OCI-LY7 (cell line): ENCODE measurements around the gene METTL1. TPM values are rescaled to one million over a fixed set of nuclear protein-coding genes. Genes with fewer than 3 reads are reported as not detected.

Experiments used
- BruUV-seq: library from RNA; stranded (reverse); fragments of 400-500 nt; replicated peaks from 2 replicates; lab custom pipeline; 2021; lab: Mats Ljungman, UMichigan
- CTCF ChIA-PET: fragments of 300-600 bp; sonication (Branson Sonifier 250); formaldehyde crosslinking; loops from one replicate; lab custom pipeline; 2022; ENCODE audit warnings: antibody characterized with exemption; ENCODE audit not compliant: unreplicated experiment; lab: Charles Lee
- POLR2A ChIA-PET: fragments of 300-600 bp; sonication (Branson Sonifier 250); formaldehyde crosslinking; loops from one replicate; lab custom pipeline; 2022; ENCODE audit warnings: antibody characterized with exemption; lab: Charles Lee
- DNase-seq: peaks from one replicate; pipeline ENCODE4 v3.0.0-alpha.2; 2015; ENCODE audit warnings: low spot score
- H2AFZ ChIP-seq: fragments of 200-600 bp; sonication (generic), shearing (Covaris generic); 2 replicates; pipeline ENCODE4 v1.6.1; 2014; ENCODE audit warnings: mild to moderate bottlenecking, antibody characterized with exemption, low read length, moderate library complexity
- H3K27ac ChIP-seq: fragments of 200-600 bp; sonication (generic); 2 replicates; pipeline ENCODE4 v1.5.1; 2014; ENCODE audit warnings: mixed run types, low read depth, mild to moderate bottlenecking, moderate library complexity, low read length, inconsistent platforms; ENCODE audit not compliant: poor library complexity, severe bottlenecking
- H3K36me3 ChIP-seq: fragments of 200-600 bp; sonication (generic); 2 replicates; pipeline ENCODE4 v1.6.1; 2014; ENCODE audit warnings: mild to moderate bottlenecking, antibody characterized with exemption, low read length, moderate library complexity, mixed read lengths; ENCODE audit not compliant: insufficient read depth
- H3K4me1 ChIP-seq: fragments of 200-600 bp; sonication (generic); 2 replicates; pipeline ENCODE4 v1.5.1; 2014; ENCODE audit warnings: mild to moderate bottlenecking, low read length; ENCODE audit not compliant: insufficient read depth, poor library complexity, severe bottlenecking
- H3K4me2 ChIP-seq: fragments of 200-600 bp; sonication (generic); 2 replicates; pipeline ENCODE4 v1.6.1; 2014; ENCODE audit warnings: mild to moderate bottlenecking, low read length
- H3K4me3 ChIP-seq: fragments of 200-600 bp; sonication (generic); 2 replicates; pipeline ENCODE4 v1.5.1; 2014; ENCODE audit warnings: mild to moderate bottlenecking, low read depth, low read length; ENCODE audit not compliant: poor library complexity, severe bottlenecking
- H3K79me2 ChIP-seq: fragments of 200-600 bp; sonication (generic); 2 replicates; pipeline ENCODE4 v1.6.1; 2016; ENCODE audit warnings: low read depth, mild to moderate bottlenecking, low read length, moderate library complexity, mixed read lengths; ENCODE audit not compliant: insufficient read depth
- H3K9me2 ChIP-seq: fragments of 200-600 bp; sonication (generic); 2 replicates; pipeline ENCODE4 v1.6.1; 2016; ENCODE audit warnings: mild to moderate bottlenecking, low read length, mixed read lengths; ENCODE audit not compliant: insufficient read depth
- H3K9me3 ChIP-seq: fragments of 200-600 bp; sonication (generic); 2 replicates; pipeline ENCODE4 v1.6.1; 2014; ENCODE audit warnings: mild to moderate bottlenecking, mixed run types, low read length, mixed read lengths
- H4K20me1 ChIP-seq: fragments of 200-600 bp; sonication (generic); 2 replicates; pipeline ENCODE4 v1.6.1; 2014; ENCODE audit warnings: mild to moderate bottlenecking, antibody characterized with exemption, low read length, moderate library complexity, mixed read lengths; ENCODE audit not compliant: insufficient read depth
- CTCF ChIP-seq: fragments of 200-600 bp; sonication (generic); conservative IDR thresholded peaks from 2 replicates; pipeline ENCODE4 v1.5.1; 2014; ENCODE audit warnings: mild to moderate bottlenecking, antibody characterized with exemption, low read length, moderate library complexity, mixed read lengths
- EZH2phosphoT487 ChIP-seq: fragments of 200-600 bp; sonication (generic); IDR thresholded peaks from 2 replicates; pipeline ENCODE4 v1.6.1; 2018; ENCODE audit warnings: low read depth, borderline replicate concordance, mild to moderate bottlenecking, mixed run types, antibody characterized with exemption, low read length, moderate library complexity, mixed read lengths
- intact Hi-C: fragments of 100-400 bp; cut with micrococcal nuclease; formaldehyde crosslinking; loops from one replicate; pipeline ENCODE4 v1.10.0; 2022; ENCODE audit not compliant: unreplicated experiment
- total RNA-seq, 2 experiments: library from RNA; depleted of rRNA in 1 of 2; stranded (reverse); fragments of >200 nt in 1 of 2; shearing (Covaris generic) in 1 of 2; gene quantifications; 2 replicates each; pipeline ENCODE4 v1.2.3, GENCODE V29; 2014 to 2022

METTL1 gene
- total RNA-seq, 2 experiments from 2014 or later: 22.2 to 23.6 TPM

- no peak overlapping the region for H3K4me2 ChIP-seq
- CTCF ChIA-PET: no interaction called here
- H3K79me2 ChIP-seq: no peaks in the 10 kb centered on the region
- no TSS peak for BruUV-seq
- TF ChIP-seq EZH2phosphoT487: no peak
- TF ChIP-seq CTCF: no peak
- peaks cover 58% of the 10 kb centered on the region for H3K36me3 ChIP-seq
- no peak overlapping the region for H3K4me3 ChIP-seq
- DNase-seq: no peak
- no peak overlapping the region for H3K27ac ChIP-seq
- POLR2A ChIA-PET: interaction anchor here (1.3 kb wide), 1 partner anchor 51 kb away, joined by 3 read pairs; no protein-coding TSS in a partner anchor
- H2AFZ ChIP-seq: no peak overlapping the region
- H3K9me3 ChIP-seq: no peaks in the 10 kb centered on the region
- no peaks in the 10 kb centered on the region for H4K20me1 ChIP-seq
- intact Hi-C loops: no loop called here
- H3K9me2 ChIP-seq: no peaks in the 10 kb centered on the region
- H3K4me1 ChIP-seq: peaks cover 8% of the 10 kb centered on the region
Observed at GRCh38 chr12:57727758-57728395, 44.0 kb downstream of the METTL1 start.

DNA sequence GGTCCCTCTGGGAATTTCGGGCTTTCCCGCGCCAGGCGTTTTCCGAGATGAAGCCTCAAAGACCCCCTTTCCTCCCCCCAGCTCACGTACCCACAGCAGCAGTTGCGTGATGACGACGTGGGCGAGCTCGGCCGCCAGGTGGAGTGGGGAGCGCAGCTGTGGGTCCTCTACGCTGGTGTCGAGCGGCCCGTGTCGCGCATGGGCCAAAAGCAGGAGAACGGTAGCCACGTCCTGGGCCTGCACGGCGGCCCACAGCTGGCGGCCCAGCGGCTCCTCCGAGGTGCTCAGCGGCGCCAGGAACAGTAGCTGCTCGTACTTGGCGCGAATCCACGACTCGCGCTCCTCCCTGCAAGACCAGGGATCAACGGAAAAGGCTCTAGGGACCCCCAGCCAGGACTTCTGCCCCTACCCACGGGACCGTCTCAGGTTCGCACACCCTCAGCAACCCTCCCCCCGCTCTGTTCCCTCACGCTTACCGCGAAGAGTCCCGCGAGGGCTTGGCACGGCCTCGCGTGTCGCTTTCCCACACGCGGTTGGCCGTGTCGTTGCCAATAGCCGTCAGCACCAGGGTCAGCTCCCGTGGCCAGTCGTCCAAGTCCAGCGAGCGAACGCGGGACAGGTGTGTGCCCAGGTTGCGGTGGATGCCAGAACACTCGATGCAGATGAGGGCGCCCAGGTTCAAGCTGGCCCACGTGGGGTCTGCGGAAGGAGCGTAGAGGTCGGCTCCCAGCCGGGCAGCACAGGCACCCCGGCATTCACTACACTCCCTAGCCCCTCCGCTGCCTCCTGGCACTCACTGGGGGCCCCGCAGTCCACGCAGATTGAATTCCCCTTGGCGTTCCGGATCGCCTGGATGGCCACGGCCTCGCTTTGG is 44.8 kb downstream of the METTL1 start:
- no peaks in the 10 kb centered on the region for H3K9me2 ChIP-seq
- no peak overlapping the region for H3K4me3 ChIP-seq
- no peaks in the 10 kb centered on the region for H3K9me3 ChIP-seq
- peaks cover 8% of the 10 kb centered on the region for H3K4me1 ChIP-seq
- ChIA-PET POLR2A (interaction anchor here (1.3 kb wide), 1 partner anchor 52 kb away, joined by 3 read pairs; no protein-coding TSS in a partner anchor), CTCF (no interaction called here)
- TF ChIP-seq CTCF: no peak
- TF ChIP-seq EZH2phosphoT487: no peak
- no peak overlapping the region for H2AFZ ChIP-seq
- intact Hi-C loops: no loop called here
- H3K27ac ChIP-seq: no peak overlapping the region
- no peak overlapping the region for H3K4me2 ChIP-seq
- H3K79me2 ChIP-seq: no peaks in the 10 kb centered on the region
- BruUV-seq: no TSS peak
- H4K20me1 ChIP-seq: no peaks in the 10 kb centered on the region
- no peak for DNase-seq
- peaks cover 51% of the 10 kb centered on the region for H3K36me3 ChIP-seq
